ENCODE data around the gene RFX7. TPM values are rescaled to one million over a fixed set of nuclear protein-coding genes. Genes with fewer than 3 reads are reported as not detected.

Gene RFX7
- total and polyA plus RNA-seq, 2 of the 8 experiments (the other 6 are each of a cell fraction or from before 2014, with no cell fraction given), result 10.4 to 40.9 TPM

GRCh38 chr15:56064152-56064551 lies 179.5 kb downstream of the RFX7 start (continued):
- no peak for TF ChIP-seq CHD7 (IDR thresholded peaks at IDR 0.05; ENCODE audit: insufficient replicate concordance, low read length)
- TF ChIP-seq ASH2L (IDR thresholded peaks at IDR 0.05; ENCODE audit: low read length), result no peak
- no peak for TF ChIP-seq ZNF274 (IDR thresholded peaks at IDR 0.05; ENCODE audit: borderline replicate concordance, extremely low read depth, low read length)
- no peak for TF ChIP-seq EP300 (IDR thresholded peaks at IDR 0.05; ENCODE audit: borderline replicate concordance in 1 of 2, low read depth in 2 of 2, low read length in 2 of 2)
- no peak for TF ChIP-seq TEAD4 (IDR thresholded peaks at IDR 0.05; ENCODE audit: low read depth, low read length)
- TF ChIP-seq NRF1 (IDR thresholded peaks at IDR 0.05; ENCODE audit: low read depth, low read length), result no peak
- TF ChIP-seq CBX5 (IDR thresholded peaks at IDR 0.05; ENCODE audit: low read depth, low read length), result no peak
- TF ChIP-seq SIRT6 (IDR thresholded peaks at IDR 0.05; ENCODE audit: low read length), result no peak
- TF ChIP-seq BRCA1 (IDR thresholded peaks at IDR 0.05; ENCODE audit: low read depth, low read length), result no peak
- no peak for TF ChIP-seq EZH2 (IDR thresholded peaks at IDR 0.05; ENCODE audit: low read depth, low read length, severe bottlenecking)

Measured in H1 (cell line).